ENCODE measurements around the gene C17orf113.
"Not testable (repeated sequence)": the region's sequence is repeated elsewhere in the genome, so short reads cannot be mapped to it uniquely, and the experiment has no call there.

C17orf113 gene

GRCh38 chr17:42016411-42016831 lies 34.0 kb downstream of the C17orf113 start:
- no peak for DNase-seq

DNA sequence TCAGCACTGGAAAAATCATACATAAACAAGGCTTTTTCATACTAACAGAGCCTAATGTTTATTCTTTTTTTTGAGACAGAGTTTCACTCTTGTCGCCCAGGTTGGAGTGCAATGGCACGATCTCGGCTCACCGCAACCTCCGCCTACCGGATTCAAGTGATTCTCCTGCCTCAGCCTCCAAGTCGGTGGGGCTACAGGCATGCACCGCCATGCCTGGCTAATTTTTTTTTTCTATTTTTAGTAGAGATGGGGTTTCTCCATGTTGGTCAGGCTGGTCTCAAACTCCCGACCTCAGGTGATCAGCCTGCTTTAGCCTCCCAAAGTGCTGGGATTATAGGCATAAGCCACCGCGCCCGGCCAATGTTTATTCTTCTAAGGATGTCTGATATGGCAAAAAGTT lies 36.7 kb downstream of the C17orf113 start:
- not testable (repeated sequence) for DNase-seq

GRCh38 chr17:42012363-42012762 lies 38.0 kb downstream of the C17orf113 start:
- not testable (repeated sequence) for DNase-seq

- DNase-seq: no peak
Measured at GRCh38 chr17:42010898-42011516, 39.4 kb downstream of the C17orf113 start.

DNA sequence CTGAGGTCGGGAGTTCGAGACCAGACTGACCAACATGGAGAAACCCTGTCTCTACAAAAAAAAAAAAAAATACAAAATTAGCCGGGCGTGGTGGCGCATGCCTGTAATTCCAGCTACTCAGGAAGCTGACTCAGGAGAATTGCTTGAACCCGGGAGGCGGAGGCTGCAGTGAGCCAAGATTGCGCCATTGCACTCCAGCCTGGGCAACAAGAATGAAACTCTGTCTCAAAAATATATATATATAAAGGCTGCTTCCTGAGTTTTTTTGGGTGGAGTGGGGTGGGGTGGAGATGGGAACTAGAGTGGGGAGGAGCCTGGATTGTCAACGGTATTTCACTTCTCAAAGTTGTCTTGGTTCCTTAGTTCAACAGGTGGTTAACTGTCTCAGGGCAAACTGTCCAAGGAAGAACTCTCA lies 40.1 kb downstream of the C17orf113 start:
- peak; percentile 37 for DNase-seq

DNA sequence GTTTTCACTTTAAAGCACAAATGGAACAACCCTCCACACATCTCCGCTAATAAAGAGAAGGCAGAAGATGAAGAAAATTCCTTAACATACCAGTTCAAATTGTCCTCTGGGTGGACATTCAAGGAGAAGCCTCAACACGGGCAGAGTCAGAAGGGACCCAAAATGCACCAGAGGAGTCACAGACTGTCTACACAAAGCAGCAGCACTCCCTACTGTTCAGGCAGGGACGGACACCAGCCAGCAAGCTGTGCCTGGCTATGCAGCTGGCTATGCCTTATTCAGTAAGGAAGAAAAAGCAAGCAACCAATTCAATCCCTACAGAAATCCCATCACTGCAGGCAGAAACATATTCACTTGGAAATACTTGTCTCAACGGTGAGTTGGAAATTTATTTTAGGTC lies 41.2 kb downstream of the C17orf113 start:
- DNase-seq: no peak

DNA sequence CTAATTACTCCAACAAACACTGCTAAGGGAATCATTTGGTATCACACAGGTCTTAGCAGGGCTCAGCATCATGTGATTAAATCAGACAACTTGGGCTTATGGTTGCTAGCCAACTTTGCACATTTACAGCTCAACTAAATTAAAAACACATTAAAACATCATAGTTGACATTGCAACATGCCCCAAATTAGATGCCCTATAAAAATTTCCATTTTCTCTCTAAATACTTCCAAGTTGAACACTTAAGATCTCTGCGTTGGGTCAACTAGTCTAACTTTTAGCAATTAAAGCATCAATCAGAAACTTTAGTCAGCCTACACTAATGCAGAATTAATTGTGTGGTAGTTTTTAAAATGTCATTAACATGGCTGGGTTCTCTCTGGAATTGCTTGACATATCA lies 45.2 kb downstream of the C17orf113 start:
- DNase-seq: no peak

GRCh38 chr17:42002792-42003301 lies 47.6 kb downstream of the C17orf113 start:
- no peak for DNase-seq

DNA sequence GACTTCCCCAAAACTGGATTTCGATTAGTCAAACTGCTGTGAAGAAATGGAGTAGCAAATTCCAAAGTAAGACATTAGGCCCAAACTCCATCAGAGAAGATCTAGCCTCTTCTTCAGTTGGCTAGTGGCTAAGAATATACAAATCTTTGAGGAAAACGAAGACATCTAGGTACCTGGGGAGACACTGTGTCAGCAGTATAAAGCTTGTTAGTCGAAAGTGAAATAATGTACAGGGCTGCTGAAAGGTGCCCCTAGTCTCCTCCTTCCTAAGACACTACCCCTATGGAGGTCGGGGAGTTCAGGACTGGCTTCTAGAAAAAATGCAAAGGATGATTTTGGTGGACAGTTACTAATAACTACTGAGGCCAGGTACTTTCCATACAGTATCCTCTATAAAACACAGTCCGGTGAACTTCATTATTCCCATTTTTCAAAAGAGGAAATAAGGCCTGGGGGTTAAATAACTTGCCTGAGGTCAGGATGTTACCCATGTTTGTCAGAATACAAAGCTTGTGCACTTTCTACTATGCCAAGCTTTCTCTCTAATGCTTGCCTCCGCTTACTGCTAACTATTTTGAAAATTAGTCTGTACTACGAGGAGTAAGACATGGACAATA lies 48.1 kb downstream of the C17orf113 start:
- DNase-seq: no peak

GRCh38 chr17:42001729-42002128 lies 48.7 kb downstream of the C17orf113 start:
- no peak for DNase-seq

DNA sequence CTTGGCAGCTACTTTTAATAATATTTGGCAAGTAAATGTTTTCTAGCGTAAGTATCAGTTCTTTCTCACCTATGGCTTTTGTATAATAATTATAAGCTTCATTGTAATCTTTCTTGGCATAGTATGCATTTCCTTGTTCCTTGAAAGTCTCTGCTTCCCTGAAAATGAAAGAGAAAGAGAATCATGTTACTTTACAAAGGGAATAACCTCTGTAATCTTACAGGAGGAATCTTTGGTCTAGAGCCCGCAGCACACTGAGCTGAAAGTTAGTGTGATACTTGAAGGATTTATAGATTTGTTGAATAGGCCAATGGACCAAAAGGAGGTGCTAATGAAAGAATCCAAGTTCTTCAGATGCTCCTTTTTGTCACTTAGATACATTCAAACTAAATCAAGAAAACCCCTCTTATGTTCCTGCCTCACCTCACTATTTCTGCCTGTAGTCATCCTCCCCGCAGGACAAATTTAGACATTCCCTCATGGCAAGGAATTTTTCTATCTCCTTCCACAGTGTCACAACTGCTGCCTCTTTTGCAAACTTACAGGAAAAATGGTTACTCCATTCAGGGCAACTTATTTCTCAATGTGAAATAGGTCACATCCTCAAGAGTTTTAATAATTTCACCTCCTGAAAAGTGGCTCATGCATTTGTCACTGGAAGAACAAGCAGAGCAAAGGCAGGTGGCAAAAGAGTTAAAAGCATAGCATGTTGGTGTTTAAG lies 49.8 kb downstream of the C17orf113 start:
- DNase-seq: no peak

DNA sequence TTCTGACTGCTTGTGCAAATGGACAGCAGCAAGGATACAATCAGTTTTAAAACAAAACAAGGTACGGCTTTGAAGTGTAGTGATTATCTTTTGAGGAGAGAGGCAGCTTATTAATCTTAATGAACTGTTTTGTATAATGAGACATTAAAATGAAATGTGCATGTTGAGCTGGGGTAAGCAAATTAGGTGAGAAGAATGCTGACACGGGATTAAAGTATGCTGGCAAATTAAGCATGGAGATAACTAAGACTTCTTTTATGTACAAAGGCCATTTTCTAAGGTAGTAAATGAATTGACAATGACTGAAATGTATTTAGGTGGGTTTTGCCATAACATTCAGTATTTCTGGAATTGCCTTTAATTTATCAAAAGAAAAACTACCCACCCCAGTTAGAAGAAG lies 51.9 kb downstream of the C17orf113 start:
- no peak for DNase-seq

- no peak for DNase-seq
Measured at GRCh38 chr17:41996855-41997164, 53.6 kb downstream of the C17orf113 start.

DNA sequence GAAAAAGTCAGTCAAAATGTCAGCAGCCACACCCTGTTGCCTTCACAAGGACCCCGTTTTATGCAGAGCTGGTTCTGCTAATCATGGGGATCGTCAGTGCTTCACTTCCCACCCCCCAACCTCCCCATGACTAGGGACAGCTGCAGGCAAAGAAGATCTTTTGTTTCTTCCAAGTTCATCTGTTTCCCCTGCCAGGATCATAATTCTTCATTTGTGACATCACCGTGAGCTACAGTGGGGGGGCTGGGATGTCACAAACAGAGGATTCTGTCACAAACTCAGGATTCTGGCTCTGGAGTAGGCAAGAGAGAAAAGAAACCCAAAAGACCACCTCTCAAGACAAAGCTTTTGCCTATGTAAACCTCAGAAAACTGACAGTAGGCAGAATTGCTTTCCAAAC lies 57.8 kb downstream of the C17orf113 start:
- DNase-seq: no peak

DNA sequence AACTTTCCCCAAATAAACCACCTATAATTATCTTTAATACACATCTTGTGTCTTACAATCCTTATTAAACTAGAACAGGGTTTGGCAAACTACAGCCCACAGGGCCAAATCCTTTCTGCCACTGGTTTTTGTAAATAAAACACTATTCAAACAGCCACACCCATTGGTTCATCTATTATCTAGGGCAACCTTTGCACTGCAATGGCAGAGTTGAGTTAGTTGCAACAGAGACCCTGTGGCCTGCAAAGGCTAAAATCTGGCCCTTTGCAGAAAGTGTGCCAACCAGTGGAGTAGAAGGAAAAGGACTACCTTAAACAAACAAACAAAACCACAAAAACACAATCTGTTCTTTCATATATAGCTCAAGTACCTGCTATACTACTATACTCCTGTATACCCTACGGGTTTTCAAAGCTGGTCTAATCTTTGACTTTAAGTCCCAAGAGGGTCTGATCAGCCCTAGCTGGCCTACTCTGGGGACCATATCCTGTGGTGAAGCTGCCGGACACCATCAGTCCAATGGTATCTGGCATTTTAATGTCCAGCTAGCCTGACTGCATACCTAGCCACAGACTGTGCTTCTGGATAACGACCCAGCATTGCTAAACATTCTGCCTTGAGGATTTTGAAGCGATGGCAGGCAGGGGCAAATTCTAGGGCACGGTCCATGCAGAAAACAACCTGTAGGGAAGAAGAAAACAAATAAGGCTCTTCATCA lies 60.5 kb downstream of the C17orf113 start:
- DNase-seq: no peak

- DNase-seq: no peak
Measured at GRCh38 chr17:41988418-41988817, 62.0 kb downstream of the C17orf113 start.
